Keratinocyte (primary cell): ENCODE data around the gene IPO11.

Experiments
- CTCF ChIP-seq, 3 experiments: IDR thresholded peaks in 1 of 3; conservative IDR thresholded peaks in 1 of 3; optimal IDR thresholded peaks in 1 of 3; 2 replicates in 2 of 3; 3 replicates in 1 of 3; pipeline versions ENCODE3 to v1.5.1; 2011; ENCODE audit warnings: low read length in 3 of 3, mild to moderate bottlenecking in 3 of 3, moderate library complexity in 2 of 3, control low read depth in 1 of 3, inconsistent platforms in 1 of 3; ENCODE audit not compliant: insufficient read depth in 2 of 3; ENCODE audit errors: extremely low read depth in 1 of 3
- EZH2 ChIP-seq: IDR thresholded peaks from one replicate; pipeline ENCODE4 v1.6.1; 2012; ENCODE audit warnings: inconsistent platforms, mild to moderate bottlenecking, low read length, moderate library complexity

DNA sequence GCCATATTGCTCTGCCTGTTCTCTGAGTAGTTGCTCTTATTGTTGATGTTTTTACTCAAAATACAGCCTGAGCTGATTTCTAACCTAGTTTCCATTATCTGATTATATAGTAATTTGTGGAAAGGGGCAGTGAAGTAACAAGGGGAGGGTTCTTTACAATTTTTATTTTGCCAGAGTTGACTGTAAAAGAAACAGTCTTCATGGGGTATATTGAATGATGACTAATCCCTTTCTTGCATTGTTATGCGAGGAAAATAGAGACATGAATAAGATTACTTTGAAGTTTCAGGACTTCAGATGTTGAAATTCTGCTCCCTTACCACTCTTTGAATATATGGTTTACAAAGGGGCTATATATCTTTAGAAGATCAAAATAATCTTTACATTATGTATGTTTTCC lies 156.9 kb downstream of the IPO11 start:
- TF ChIP-seq CTCF (optimal IDR thresholded peaks at IDR 0.05 in 1 of 3, IDR thresholded peaks at IDR 0.05 in 1 of 3, conservative IDR thresholded peaks at IDR 0.05 in 1 of 3; ENCODE audit: extremely low read depth in 1 of 3, insufficient read depth in 2 of 3, low read length in 3 of 3) (no peak), EZH2 (no peak)
